NCI-H774 (cell line): ENCODE measurements around the gene GYPE.
"Not testable (repeated sequence)": the region's sequence is repeated elsewhere in the genome, so short reads cannot be mapped to it uniquely, and the experiment has no call there.

Experiments
- DNase-seq: peaks from one replicate; lab custom pipeline; 2025; lab: John Stamatoyannopoulos, UW

The GYPE gene

DNA sequence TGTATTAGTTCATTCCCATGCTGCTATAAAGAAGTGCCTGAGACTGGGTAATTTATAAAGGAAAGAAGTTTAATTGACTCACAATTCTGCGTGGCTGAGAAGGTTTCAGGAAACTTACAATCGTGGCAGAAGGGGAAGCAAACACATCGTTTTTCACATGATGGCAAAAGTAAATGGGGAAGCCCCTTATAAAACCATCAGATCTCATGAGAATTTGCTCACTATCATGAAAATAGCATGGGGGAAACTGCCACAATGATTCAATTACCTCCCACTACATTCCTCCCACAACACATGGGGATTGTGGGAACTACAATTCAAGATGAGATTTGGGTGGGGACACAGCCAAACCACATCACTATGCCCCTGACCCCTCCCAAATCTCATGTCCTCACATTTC is 35.4 kb downstream of the GYPE start:
- DNase-seq: not testable (repeated sequence)

DNA sequence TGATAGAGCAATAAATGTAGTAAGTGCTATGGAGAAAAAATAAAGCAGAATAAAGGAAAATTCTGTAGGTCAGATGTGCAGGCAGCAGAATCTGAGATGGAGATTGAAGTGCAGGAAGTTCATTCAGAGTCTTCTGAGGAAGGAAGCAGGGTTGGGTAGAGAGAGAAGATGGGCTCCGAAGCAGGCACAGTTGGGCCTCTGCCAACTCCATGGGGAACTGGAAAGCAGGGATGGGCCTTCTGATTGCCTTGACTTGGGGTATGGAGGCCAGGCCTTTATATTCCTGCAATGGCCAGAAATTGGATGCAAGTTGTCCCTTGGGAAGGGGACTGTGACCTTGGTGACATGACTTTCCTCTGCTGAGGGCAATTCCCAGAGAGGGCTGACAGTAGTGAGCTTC is 42.6 kb downstream of the GYPE start:
- not testable (repeated sequence) for DNase-seq

DNA sequence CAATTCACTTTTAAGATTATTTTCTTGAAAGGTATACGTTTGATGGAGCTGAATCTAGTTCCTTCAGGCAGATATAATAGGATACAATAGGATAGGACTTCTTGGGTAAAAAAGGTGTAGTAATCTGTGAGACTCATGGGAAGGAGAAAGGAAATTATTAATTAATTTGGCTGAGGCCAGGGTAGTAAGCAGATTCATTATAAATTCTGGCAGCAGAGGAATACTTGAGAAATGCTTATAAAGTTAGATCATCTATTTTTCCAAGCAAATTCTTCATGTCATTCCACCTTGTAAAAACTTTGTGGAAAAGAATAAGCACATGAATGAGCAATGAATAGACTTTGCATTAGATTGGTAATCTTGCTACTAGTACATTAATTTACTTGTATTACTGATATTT is 46.9 kb downstream of the GYPE start:
- no peak for DNase-seq

DNA sequence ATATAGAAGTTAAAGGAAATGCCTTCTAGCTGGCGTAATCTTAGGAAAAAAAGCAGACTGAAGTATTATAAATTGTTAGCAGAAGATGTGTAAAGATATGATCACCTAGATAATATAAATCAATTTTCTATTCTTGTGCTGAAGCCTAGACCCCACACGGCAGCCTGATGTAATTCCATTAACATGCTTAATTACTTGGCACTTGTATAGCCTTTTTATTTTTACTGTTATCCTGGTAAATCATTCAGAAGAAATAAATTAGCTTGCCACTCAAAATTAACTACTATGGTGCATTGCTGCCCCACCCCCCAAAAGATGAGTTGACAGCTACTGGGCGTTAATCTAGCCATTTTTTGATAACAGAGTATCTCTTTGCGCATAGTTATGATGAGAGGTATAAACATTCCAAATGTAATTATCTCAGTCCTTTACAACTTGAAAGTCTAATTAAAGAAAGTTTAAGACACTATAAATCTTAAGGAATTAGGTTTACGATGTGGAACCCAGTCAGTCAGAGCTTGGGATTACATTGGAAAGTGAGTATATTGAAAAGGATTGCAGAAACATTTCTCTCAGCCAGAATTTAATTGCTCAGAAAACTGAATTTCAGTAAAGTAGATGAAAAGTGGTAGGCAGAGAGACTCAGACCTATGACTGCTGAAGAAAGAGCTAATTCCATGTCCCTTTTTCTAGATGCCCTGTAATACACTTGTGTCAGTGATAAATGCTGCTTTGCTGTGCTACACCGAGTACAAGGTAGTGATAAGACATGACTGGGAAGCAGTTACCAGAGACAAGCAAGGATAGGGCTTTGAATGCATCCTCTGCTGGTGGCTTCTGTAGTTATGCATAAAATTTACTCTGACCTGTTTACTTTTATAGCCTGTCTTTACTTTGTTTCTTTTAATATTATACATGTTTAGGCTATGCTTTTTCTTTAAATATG is 47.7 kb downstream of the GYPE start:
- DNase-seq: not testable (repeated sequence)

DNA sequence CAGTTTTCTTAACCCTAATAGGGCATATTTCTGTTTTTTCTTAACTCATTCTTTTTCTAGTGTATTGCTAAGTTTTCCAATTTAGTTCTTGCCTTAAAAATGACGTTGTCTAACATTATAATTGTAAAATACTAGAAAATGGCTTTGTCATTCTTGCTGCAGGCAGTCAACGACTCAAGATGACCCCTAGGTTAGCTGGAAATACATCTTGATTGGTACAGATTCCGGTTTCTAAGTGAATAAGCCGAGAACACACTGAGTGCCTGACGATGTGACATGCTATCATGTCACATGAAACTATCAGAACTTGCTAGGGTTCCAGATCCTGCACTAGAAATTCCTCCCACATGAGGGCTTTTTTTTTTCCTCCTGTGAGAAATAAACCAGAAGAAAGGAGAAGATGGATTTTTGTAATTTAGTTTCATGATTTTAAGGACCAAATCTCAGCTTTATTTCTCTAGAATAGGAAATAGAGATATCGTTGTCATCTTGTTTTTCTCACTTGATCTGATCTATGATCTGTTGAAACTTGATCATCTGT is 49.3 kb downstream of the GYPE start:
- not testable (repeated sequence) for DNase-seq

DNA sequence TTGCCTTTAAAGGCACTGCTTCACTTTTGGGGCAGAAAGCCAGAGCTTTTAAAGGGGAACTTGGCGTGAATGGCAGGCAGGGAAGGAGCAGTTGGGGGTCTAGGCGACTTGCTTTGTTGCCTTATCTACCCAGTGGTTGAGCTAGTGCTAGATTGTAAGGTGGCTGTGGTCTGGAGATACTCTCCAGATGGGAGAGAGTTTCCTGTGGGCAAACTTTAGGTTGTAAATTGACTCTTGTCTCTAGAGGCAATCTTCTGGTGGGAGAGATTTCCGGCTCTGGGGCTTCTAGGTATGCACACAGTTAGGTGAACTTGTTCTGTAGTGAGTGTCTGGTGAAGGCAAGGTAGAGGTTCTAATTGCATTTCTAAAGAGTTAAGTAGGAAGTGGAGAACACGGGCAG is 50.7 kb downstream of the GYPE start:
- not testable (repeated sequence) for DNase-seq

DNA sequence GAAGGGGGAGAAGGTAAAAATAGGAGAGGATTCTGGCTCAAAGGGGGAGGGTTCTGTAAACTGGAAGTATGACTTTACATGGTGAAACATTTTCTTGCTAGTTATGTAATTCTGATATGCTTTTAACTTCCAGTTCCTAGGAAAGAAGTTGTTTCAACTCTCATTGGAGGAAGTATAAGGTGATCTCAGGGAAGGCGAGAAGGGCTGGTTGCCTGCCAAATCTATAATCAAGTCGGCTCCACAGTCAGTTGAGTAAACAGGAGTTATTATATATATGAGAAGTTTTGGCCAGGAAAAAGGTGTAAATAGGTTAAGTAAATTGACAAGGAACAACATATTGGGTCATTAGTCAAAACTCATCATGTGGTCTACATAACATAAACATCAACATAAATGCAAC is 56.1 kb downstream of the GYPE start:
- not testable (repeated sequence) for DNase-seq

DNA sequence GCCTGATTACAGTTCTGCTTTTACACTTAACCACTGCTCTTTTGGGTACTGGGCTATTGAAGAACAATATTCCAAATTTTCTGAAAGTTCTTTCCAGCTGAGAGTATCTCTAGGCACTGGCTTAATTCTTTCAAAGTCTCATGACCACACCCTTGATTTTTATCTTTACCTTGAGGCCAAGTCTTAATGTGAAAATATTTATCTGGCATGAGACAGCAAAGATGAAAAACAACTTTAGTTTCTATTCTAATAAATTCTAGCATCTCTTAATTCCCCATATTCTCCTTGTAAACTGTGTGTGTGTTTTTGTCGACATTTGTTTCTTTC is 61.9 kb downstream of the GYPE start:
- not testable (repeated sequence) for DNase-seq

DNA sequence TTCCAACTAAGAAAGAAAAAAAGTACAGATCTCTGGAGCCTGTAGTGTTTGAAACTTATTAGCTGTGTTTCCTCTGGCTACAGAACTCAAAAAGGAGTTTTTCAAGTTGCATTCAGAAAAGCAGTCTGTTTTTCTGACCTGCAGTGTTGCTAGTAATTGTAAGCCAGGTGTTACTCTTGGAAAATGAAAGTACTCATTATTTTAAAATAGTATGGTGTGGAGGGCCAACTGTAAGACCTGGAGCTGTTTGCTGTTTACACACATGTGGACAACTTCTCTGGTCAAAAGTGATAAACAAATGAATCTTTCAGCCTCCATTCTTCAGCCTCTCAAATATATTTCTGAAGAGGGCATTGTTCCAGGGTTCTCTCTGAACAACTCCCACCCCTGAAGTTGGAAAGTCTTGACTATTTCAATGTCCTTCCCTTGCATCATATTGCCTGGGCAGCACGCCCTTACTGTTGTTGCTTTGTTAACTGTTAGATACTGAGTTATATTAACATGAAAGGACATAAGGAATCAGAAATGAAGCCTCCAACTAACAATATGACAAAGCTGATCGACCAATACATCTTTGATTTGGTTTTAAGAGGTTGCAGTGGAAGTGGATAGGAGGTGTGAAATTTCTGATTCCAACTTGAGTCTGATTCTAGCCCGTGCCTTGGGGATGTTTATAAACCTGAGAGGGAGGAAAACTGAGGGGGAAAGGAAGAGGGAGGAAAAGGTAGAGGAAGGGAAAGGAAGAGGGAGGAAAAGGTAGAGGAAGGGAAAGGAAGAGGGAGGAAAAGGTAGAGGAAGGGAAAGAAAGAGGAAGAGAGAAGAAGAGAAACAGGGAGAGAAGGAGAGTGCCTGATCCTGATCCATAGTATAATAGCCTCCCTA is 62.5 kb downstream of the GYPE start:
- DNase-seq: not testable (repeated sequence)

DNA sequence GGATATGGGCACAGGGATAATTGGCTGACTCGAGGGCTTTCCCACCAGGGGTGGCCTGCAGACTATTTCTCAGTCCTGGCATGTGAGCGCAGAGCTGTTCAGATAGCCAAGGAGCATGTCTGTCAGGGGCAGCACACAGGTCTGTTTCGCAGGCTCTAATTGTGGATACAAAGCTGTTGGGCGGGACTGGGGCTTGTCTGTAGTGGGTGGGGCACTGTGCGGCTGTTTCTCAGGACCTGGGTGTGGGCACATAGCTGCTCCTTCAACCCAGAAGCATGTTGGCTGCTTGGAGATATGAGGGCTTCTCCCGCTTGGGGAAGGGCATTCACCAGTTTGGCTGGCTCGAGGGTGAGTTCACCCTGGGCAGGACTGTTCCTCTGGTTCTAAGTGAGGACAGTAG is 65.9 kb downstream of the GYPE start:
- not testable (repeated sequence) for DNase-seq

DNA sequence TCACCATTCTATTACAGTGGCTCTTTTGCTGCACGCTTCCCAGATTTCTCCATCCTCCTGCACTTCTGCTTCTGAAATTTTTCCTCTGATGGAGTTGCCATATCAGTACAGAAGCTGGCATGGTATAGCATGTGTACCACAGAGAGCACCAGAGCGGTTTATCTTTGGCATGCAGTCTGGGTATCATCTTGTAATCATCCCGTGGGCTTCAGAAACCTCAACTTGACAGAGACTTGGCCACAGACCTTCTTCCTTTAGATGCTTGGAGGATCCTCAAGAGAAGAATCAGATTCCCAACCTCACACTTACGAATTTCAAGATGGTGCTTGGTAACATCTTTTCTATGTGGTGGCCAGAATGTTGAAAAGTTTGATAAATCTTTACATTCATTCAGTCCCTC is 71.2 kb downstream of the GYPE start:
- DNase-seq: not testable (repeated sequence)

DNA sequence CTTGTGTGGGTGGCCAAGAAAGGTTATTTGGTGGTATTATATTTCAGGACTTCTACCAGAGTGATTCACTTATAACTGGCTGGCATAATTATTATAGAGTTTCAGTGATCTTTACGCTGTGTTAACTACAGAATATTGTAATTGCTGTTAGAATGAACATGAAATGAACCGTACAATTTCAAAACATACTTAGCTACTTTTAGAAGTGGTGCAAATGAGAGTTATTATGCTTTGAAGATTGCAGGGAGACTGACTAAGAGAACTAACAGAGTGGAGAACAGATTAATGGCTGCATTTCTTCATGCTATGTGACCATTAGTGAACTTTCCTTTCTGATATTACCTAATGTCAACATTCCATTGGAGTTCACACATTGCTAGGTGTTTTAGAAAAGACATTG is 71.7 kb downstream of the GYPE start:
- DNase-seq: not testable (repeated sequence)

DNA sequence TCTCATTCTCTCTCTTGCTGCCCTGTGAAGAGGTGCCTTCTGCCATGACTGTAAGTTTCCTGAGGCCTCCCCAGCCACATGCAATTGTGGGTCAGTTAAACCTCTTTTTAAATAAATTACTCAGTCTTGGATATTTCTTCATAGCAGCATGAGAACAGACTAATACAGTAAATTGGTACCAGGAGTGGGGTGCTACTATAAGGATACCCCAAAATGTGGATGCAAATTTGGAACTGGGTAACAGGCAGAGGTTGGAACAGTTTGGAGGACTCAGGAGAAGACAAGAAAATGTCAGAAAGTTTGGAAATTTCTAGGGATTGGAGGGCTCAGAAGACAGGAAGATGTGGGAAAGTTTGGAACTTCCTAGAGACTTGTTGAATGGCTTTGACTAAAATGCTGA is 74.8 kb downstream of the GYPE start:
- not testable (repeated sequence) for DNase-seq

DNA sequence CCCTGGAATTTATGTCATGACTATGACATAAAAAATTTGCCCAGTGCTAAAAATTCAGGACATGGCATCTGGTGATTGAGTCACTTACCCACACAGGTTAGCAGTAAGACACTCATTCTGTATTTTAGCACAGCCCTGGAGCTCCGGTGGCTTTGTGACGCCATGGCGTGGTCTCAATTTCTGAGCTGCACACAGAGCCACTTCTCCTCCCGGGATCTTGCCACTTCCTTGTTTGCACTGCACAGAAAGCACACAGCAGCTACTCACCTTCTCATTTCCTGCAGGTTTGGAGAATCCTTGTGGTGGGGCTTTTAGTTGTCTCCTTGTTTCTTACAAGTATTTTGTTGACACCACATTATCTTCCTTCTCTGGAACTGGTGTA is 76.1 kb downstream of the GYPE start:
- not testable (repeated sequence) for DNase-seq
